Superior temporal gyrus (tissue), 1 donor: ENCODE measurements around the gene TOLLIP.
"Not testable (repeated sequence)": the region's sequence is repeated elsewhere in the genome, so short reads cannot be mapped to it uniquely, and the experiment has no call there.

Experiments used
- DNase-seq: peaks from one replicate; pipeline ENCODE4 v3.0.0-alpha.2; 2016; ENCODE audit errors: extremely low spot score

Gene TOLLIP

DNA sequence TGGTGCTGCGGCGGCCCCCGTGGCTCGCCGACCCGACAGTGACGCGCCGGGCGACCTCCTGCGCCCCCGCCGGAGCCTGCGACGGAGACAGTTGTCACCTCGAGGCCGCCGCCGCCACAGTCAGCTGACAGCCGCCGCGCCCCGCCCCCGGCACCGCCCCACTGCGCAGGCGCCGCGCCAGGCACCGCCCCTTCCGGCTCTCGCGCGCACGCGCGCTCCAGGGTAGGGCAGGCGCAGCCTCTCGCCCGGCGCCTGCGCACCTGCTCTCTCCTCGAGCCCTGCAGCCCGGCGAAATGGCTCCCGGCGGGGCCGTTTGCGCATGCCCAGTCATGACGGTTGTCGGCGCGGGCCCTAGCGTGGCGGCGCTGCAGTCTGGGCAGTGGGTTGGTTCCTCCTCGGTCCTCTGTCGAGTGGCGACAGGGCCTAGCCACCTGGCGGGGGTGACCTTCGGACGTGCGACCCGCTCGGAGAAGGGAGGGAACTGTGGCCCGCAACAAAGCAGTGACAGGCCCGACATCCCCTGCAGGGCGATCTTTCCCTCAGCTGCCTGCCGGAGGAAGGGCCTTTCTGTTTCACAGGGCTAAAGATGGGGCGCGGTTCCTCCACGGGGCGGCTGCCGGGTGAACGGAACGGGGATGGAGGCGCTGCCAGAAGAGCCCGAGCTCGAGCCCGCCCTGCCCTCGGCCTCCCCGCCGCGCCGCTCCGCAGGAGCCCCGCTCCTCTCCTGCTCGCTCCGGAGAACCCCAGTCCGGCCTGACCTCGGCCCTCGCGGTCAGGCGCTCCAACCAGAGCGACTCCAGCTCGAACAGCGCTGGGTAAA is at the start of gene TOLLIP:
TSS of gene TOLLIP (minus strand) at position 135 of the 820 bp plus-strand sequence. CDS start at position 1, 134 bp downstream.
- peak; percentile 95 for DNase-seq

DNA sequence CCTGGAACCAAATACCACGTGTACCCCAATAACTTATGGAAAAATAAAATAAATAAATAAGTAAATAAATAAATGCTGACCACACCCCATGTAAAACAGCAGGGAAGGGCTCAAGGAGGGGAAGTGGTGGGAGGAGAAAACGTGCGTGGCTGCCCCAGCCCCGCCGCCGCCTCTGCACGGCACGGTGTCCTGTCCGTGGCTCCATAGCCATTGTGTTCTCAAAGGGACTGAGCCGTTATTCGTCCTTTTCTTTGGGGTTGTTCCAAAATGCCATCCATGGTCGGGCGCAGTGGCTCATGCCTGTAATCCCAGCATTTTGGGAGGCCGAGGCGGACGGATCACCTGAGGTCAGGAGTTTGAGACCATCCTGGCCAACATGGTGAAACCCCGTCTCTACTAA is 49.5 kb upstream of the TOLLIP start:
- DNase-seq: not testable (repeated sequence)

GRCh38 chr11:1358286-1358685 is 48.9 kb upstream of the TOLLIP start:
- no peak for DNase-seq

DNA sequence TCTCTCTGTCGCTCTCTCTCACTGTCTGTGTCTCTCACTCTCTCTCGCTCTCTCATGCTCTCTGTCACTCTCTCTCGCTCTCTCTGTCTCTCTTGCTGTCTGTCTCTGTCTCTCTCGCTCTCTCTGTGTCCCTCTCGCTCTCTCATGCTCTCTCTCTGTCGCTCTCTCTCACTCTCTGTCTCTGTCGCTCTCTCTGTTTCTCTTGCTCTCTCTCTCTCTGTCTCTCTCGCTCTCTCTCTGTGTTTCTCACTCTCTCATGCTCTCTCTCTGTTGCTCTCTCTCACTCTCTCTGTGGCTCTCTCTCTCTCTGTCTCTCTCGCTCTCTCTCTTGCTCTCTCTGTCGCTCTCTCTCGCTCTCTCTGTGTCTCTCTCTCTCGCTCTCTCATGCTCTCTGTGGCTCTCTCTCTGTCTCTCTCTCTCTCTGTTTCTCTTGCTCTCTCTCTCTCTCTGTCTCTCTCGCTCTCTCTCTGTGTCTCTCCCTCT is 47.1 kb upstream of the TOLLIP start:
- no peak for DNase-seq

GRCh38 chr11:1356007-1356435 is 46.6 kb upstream of the TOLLIP start:
- DNase-seq: no peak

GRCh38 chr11:1354125-1354938 is 44.9 kb upstream of the TOLLIP start:
- no peak for DNase-seq

GRCh38 chr11:1353383-1354124 is 44.1 kb upstream of the TOLLIP start:
- no peak for DNase-seq

DNA sequence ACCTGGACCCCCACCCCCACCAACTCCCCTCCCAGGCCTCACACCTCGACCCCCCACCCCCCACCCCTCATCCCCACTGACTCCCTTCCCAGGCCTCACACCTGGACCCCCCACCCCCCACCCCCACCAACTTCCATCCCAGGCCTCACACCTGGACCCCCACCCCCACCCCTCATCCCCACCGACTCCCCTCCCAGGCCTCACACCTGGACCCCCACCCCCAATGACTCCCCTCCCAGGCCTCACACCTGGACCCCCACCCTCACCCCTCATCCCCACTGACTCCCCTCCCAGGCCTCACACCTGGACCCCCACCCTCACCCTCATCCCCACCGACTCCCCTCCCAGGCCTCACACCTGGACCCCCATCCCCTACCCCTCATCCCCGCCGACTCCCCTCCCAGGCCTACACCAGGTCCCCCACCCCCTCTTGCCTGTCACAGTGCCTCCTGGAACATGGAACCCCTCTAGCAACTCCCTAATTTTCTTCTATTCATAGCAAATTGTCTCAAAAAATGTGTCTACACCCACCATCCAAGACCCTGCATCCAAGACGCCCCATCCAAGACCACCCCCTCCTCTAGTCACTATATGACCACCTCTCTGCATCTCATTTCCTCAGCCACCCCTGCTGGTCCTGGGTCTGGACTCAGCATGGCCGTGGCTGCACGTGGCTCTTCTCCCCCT is 43.4 kb upstream of the TOLLIP start:
- no peak for DNase-seq

DNA sequence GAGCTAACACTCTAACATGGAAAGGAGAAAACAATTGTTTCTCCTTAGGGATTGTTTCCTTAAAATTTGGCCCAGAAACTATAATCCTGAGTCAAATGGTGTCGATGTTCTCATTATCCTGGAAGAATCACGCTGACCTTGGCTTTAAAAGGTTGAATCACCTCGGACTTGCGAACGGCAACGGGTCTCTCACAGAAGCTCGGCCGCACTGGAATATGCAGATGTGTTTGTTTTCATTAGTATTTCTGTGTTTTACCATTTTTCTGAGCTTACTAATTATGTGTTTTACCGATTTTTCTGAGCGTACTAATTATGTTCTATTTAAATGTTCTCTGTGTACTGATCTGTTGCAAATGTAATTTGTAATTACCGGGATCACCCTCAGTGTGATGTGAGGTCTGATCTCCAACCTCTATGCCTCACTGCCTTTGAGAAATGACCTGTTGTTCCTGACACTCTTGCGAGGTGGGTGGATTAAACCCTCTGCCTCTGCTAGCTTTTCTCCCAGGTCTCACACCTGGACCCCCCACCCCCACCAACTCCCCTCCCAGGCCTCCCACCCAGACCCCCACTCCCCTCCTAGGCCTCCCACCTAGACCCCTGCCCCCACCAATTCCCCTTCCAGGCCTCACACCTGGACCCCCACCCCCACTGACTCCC is 42.0 kb upstream of the TOLLIP start:
- no peak for DNase-seq

DNA sequence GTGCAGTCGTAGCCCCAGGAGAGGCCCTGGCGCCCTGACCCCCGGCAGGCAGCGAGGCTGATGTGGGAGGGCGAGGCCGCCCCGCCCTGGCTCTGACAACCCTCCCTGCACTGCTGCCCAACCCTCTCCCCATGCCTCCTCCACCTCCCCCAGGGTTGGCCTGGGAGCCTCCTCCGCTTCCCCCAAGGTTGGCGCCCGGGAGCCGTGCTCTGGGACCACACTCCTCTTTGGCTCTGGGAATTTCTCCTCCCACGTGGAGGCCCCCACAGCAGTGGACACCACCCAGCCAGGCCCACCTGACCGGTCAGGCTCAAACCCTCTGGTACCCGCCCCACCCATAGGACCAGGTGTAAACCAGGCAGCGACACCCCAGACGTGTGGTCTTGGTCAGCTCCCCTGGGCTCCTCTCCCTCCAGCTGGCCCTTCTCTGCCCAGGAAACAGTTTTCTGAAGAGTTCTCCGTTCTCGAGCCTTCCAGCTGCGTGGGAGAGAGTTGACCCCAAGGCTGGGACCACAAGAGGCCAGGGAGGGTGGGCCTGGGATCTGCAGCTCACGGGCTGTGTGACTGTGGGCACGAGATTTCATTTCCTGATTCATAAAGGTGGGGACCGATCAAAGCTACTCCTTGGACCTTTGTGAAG is 40.8 kb upstream of the TOLLIP start:
- no peak for DNase-seq

GRCh38 chr11:1349327-1350041 is 40.1 kb upstream of the TOLLIP start:
- no peak for DNase-seq

DNA sequence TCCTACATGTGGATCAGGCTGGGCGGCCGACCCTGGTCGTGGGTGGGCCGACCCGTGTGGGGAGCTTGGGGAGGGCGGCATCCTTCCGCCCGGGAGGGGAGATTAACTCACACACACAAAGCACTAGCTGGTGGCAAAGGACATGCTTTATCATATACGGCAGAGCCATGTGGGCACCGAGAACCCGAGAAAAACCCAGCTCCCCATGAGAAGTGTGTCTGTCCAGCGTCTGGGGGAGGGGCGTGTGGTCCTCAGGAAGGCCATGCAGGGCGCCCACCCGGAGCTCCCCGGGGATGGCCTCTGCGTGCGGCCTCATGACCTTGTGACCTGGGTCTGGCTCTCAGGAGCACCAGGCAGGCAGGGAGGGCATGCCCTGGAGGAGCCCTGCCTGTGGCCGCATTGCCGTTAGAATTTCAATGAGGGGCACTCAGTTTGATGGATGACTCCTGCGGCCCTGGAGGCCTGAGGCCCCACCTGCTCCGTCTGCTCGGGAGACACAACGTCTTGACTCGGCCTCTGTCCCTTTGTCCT is 39.4 kb upstream of the TOLLIP start:
- DNase-seq: no peak

GRCh38 chr11:1348146-1348795 is 38.8 kb upstream of the TOLLIP start:
- no peak for DNase-seq

DNA sequence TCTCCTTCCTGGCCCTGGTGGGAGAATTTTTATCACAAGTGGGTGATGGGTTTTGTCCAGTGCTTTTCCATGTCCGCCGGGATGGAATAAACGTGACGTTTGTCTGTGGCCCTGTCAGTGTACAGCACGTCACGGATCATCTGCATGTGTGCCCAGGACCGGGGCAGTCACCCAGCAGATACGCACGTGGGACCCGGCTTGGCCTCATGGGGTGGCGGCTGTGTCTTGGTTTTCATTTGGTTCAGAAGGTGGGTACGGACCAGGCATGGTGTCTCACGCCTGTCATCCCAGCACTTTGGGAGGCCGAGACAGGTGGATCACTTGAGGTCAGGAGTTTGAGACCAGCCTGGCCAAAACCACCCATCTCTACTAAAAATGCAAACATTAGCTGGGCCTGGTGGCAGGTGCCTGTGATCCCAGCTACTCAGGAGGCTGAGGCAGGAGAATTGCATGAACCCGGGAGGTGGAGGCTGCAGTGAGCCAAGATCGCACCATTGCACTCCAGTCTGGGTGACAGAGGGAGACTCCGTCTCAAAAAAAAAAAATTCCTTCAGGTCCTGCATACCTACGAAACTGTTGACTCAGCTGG is 38.1 kb upstream of the TOLLIP start:
- DNase-seq: not testable (repeated sequence)

DNA sequence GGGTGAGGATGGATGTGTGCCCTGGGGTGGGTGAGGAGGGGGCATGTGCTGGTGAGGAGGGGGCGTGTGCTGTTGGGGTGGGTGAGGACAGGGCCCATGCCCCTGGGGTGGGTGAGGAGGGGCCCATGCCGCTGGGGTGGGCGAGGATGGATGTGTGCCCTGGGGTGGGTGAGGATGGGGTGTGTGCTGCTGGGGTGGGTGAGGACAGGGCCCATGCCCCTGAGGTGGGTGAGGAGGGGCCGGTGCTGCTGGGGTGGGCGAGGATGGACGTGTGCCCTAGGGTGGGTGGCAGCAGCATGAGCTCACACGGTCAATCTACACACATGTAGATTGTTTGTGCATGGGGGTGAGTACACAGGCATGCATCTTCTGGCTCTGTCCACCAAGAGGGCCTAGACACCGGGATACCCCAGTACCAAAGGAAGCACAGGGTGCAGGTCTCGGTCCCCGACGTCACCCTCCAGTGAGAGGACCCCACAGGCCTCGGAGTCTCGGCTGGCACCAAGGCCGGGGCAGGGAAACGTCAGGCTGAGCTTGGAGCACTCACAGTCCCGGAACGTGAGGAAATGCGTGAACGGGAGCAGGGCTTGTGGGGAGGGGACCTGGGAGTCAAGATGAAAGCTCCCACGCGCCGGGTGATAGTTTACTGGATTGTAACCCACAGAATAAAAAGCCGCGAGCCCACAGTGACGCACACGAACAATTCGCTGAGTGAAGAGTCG is 37.4 kb upstream of the TOLLIP start:
- no peak for DNase-seq

DNA sequence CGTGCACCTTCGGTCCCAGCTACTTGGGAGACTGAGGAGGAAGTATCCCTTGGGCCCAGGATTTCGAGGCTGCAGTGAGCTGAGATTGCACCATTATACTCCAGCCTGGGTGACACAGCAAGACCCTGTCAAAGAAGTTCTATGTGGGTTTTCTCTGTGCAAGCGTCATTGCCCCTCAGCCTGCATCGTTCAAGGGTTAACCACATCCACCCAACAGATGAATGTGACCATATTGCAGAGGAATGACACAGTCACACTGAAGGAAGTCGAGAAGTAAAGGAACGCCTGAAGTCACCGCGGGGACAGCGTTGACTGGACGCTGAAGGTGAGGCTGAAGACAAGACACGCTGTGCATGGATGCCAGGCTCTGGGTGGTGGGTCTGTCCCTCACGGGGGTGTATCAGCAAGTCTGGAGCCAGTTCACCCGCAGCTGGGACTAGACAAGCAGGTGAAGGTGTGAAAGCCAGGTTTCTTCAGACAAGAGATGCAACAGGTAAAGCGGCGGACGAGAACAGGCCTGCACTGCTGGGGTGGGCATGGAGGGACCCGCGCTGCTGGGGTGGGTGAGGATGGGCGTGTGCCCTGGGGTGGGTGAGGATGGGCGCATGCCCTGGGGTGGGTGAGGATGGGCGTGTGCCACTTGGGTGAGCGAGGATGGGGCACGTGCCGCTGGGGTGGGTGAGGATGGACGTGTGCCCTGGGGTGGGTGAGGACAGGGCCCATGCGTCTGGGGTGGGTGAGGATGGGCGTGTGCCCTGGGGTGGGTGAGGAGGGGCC is 36.5 kb upstream of the TOLLIP start:
- DNase-seq: no peak

- DNase-seq: no peak
Observed at GRCh38 chr11:1344056-1344635, 34.7 kb upstream of the TOLLIP start.
